GDM1 (cell line): ENCODE results near the gene WFDC12.

Source experiments
- DNase-seq: peaks from one replicate; lab custom pipeline; 2025; lab: John Stamatoyannopoulos, UW

The WFDC12 gene

GRCh38 chr20:45091366-45091765 lies 32.9 kb downstream of the WFDC12 start:
- no peak for DNase-seq

GRCh38 chr20:45090481-45090880 lies 33.8 kb downstream of the WFDC12 start:
- DNase-seq: no peak

- DNase-seq: no peak
Observed at GRCh38 chr20:45088247-45088646, 36.0 kb downstream of the WFDC12 start.

- DNase-seq: no peak
Observed at GRCh38 chr20:45087814-45088213, 36.5 kb downstream of the WFDC12 start.

GRCh38 chr20:45087097-45087790 lies 37.0 kb downstream of the WFDC12 start:
- no peak for DNase-seq

- no peak for DNase-seq
Observed at GRCh38 chr20:45085867-45086266, 38.4 kb downstream of the WFDC12 start.

GRCh38 chr20:45085289-45085688 lies 39.0 kb downstream of the WFDC12 start:
- DNase-seq: no peak

GRCh38 chr20:45083127-45083526 lies 41.1 kb downstream of the WFDC12 start:
- DNase-seq: no peak

- no peak for DNase-seq
Observed at GRCh38 chr20:45082468-45082867, 41.8 kb downstream of the WFDC12 start.

- no peak for DNase-seq
Observed at GRCh38 chr20:45080867-45081624, 43.2 kb downstream of the WFDC12 start.

- no peak for DNase-seq
Observed at GRCh38 chr20:45077559-45077958, 46.7 kb downstream of the WFDC12 start.
